ENCODE results near the gene TBC1D22A.

Gene TBC1D22A

GRCh38 chr22:46855681-46856080 lies 93.2 kb downstream of the TBC1D22A start:
- H3K27me3 ChIP-seq (replicated peaks; ENCODE audit: control insufficient read depth, insufficient read depth, low read length, poor library complexity, severe bottlenecking) = no peaks in the 10 kb centered on the region
- no peaks in the 10 kb centered on the region for H3K4me1 ChIP-seq (ENCODE audit: control insufficient read depth, insufficient read depth, low read length, poor library complexity, severe bottlenecking)
- DNase-seq = no peak
- H3K4me3 ChIP-seq (ENCODE audit: insufficient read depth, low read depth, low read length, poor library complexity, severe bottlenecking) = no peak overlapping the region
- no peak overlapping the region for H3K27ac ChIP-seq (ENCODE audit: insufficient read depth, low read length, poor library complexity, severe bottlenecking)
- peaks cover 6% of the 10 kb centered on the region for H3K36me3 ChIP-seq (ENCODE audit: control insufficient read depth, insufficient read depth, low read length)
- no peaks in the 10 kb centered on the region for H3K9me3 ChIP-seq (ENCODE audit: control insufficient read depth, low read length)

DNA sequence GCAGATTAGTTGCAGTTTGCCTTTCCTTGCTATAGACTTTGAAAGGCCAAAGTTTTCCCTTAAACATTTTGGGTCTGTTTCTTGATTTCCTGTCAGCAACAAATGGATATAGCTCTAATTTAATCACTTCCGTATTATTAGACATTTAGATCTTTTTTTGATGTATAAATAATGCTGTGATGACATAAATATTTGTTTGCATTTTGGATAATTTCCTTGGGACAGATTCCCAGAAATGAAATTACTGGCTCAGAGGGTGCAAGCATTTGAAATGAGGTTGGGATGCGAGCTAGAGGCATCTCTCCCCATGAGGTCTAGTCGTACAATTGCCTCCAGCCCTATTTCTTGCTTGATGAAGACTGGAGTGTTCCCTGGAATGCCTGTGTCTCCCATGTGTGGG lies 94.2 kb downstream of the TBC1D22A start:
- no peaks in the 10 kb centered on the region for H3K9me3 ChIP-seq (ENCODE audit: control insufficient read depth, low read length)
- H3K27me3 ChIP-seq (replicated peaks; ENCODE audit: control insufficient read depth, insufficient read depth, low read length, poor library complexity, severe bottlenecking) = no peaks in the 10 kb centered on the region
- peaks cover 6% of the 10 kb centered on the region for H3K36me3 ChIP-seq (ENCODE audit: control insufficient read depth, insufficient read depth, low read length)
- H3K4me3 ChIP-seq (ENCODE audit: insufficient read depth, low read depth, low read length, poor library complexity, severe bottlenecking) = no peak overlapping the region
- no peaks in the 10 kb centered on the region for H3K4me1 ChIP-seq (ENCODE audit: control insufficient read depth, insufficient read depth, low read length, poor library complexity, severe bottlenecking)
- no peak for DNase-seq
- no peak overlapping the region for H3K27ac ChIP-seq (ENCODE audit: insufficient read depth, low read length, poor library complexity, severe bottlenecking)

DNA sequence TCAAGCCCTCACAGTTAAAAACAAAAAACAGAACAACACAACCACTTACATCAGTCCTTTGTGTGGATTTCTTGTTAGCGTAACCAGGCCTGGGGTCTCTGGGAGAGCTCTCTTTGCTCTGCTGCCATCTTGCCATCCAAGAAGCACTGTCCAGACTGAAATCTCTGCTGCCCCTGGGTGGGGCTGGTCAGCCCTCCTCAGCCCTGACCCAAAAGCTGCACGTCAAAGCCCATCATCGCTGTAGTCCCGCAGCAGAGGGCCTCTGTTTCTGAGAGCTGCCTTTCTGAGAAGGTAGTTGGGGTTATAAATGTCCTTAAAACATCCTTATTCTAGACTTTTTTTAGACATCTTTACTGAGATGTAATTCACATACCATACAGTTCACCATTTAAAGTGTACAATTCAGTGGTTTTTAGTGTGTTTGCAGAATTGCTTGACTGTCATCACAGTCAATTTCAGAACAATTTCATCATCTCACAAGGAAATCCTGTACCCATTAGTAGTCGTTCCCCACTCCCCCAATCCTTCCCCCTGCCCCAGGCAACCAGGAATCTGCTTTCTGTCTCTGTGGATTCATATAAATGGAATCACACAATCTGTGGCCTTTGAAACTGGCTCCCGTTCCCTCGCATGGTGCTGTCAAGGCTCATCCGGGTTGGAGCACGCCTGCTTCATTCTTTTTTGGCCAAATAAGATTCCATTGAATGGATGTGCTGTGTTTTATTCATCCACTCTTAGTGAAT lies 94.9 kb downstream of the TBC1D22A start:
- no peak for DNase-seq
- no peaks in the 10 kb centered on the region for H3K9me3 ChIP-seq (ENCODE audit: control insufficient read depth, low read length)
- no peak overlapping the region for H3K4me3 ChIP-seq (ENCODE audit: insufficient read depth, low read depth, low read length, poor library complexity, severe bottlenecking)
- peaks cover 6% of the 10 kb centered on the region for H3K36me3 ChIP-seq (ENCODE audit: control insufficient read depth, insufficient read depth, low read length)
- H3K4me1 ChIP-seq (ENCODE audit: control insufficient read depth, insufficient read depth, low read length, poor library complexity, severe bottlenecking) = no peaks in the 10 kb centered on the region
- H3K27ac ChIP-seq (ENCODE audit: insufficient read depth, low read length, poor library complexity, severe bottlenecking) = no peak overlapping the region
- no peaks in the 10 kb centered on the region for H3K27me3 ChIP-seq (replicated peaks; ENCODE audit: control insufficient read depth, insufficient read depth, low read length, poor library complexity, severe bottlenecking)

GRCh38 chr22:46857885-46858143 lies 95.4 kb downstream of the TBC1D22A start:
- no peak overlapping the region for H3K4me3 ChIP-seq (ENCODE audit: insufficient read depth, low read depth, low read length, poor library complexity, severe bottlenecking)
- no peaks in the 10 kb centered on the region for H3K9me3 ChIP-seq (ENCODE audit: control insufficient read depth, low read length)
- H3K27ac ChIP-seq (ENCODE audit: insufficient read depth, low read length, poor library complexity, severe bottlenecking) = no peak overlapping the region
- no peak for DNase-seq
- H3K27me3 ChIP-seq (replicated peaks; ENCODE audit: control insufficient read depth, insufficient read depth, low read length, poor library complexity, severe bottlenecking) = no peaks in the 10 kb centered on the region
- no peaks in the 10 kb centered on the region for H3K4me1 ChIP-seq (ENCODE audit: control insufficient read depth, insufficient read depth, low read length, poor library complexity, severe bottlenecking)
- peaks cover 6% of the 10 kb centered on the region for H3K36me3 ChIP-seq (ENCODE audit: control insufficient read depth, insufficient read depth, low read length)

- H3K27ac ChIP-seq (ENCODE audit: insufficient read depth, low read length, poor library complexity, severe bottlenecking) = no peak overlapping the region
- H3K27me3 ChIP-seq (replicated peaks; ENCODE audit: control insufficient read depth, insufficient read depth, low read length, poor library complexity, severe bottlenecking) = no peaks in the 10 kb centered on the region
- no peak for DNase-seq
- H3K9me3 ChIP-seq (ENCODE audit: control insufficient read depth, low read length) = no peaks in the 10 kb centered on the region
- no peak overlapping the region for H3K4me3 ChIP-seq (ENCODE audit: insufficient read depth, low read depth, low read length, poor library complexity, severe bottlenecking)
- peaks cover 6% of the 10 kb centered on the region for H3K36me3 ChIP-seq (ENCODE audit: control insufficient read depth, insufficient read depth, low read length)
- H3K4me1 ChIP-seq (ENCODE audit: control insufficient read depth, insufficient read depth, low read length, poor library complexity, severe bottlenecking) = no peaks in the 10 kb centered on the region
Measured at GRCh38 chr22:46858181-46858771, 95.8 kb downstream of the TBC1D22A start.

GRCh38 chr22:46860562-46860961 lies 98.1 kb downstream of the TBC1D22A start:
- Histone ChIP-seq H3K9me3 (ENCODE audit: control insufficient read depth, low read length) (no peaks in the 10 kb centered on the region), H3K27me3 (replicated peaks; ENCODE audit: control insufficient read depth, insufficient read depth, low read length, poor library complexity, severe bottlenecking) (no peaks in the 10 kb centered on the region), H3K27ac (ENCODE audit: insufficient read depth, low read length, poor library complexity, severe bottlenecking) (no peak overlapping the region), H3K4me1 (ENCODE audit: control insufficient read depth, insufficient read depth, low read length, poor library complexity, severe bottlenecking) (no peaks in the 10 kb centered on the region), H3K36me3 (ENCODE audit: control insufficient read depth, insufficient read depth, low read length) (no peaks in the 10 kb centered on the region), H3K4me3 (ENCODE audit: insufficient read depth, low read depth, low read length, poor library complexity, severe bottlenecking) (no peak overlapping the region)
- DNase-seq = no peak

GRCh38 chr22:46861468-46862367 lies 99.3 kb downstream of the TBC1D22A start:
- H3K27me3 ChIP-seq (replicated peaks; ENCODE audit: control insufficient read depth, insufficient read depth, low read length, poor library complexity, severe bottlenecking) = no peaks in the 10 kb centered on the region
- H3K9me3 ChIP-seq (ENCODE audit: control insufficient read depth, low read length) = no peaks in the 10 kb centered on the region
- no peaks in the 10 kb centered on the region for H3K36me3 ChIP-seq (ENCODE audit: control insufficient read depth, insufficient read depth, low read length)
- no peak overlapping the region for H3K4me3 ChIP-seq (ENCODE audit: insufficient read depth, low read depth, low read length, poor library complexity, severe bottlenecking)
- H3K4me1 ChIP-seq (ENCODE audit: control insufficient read depth, insufficient read depth, low read length, poor library complexity, severe bottlenecking) = no peaks in the 10 kb centered on the region
- no peak for DNase-seq
- no peak overlapping the region for H3K27ac ChIP-seq (ENCODE audit: insufficient read depth, low read length, poor library complexity, severe bottlenecking)

DNA sequence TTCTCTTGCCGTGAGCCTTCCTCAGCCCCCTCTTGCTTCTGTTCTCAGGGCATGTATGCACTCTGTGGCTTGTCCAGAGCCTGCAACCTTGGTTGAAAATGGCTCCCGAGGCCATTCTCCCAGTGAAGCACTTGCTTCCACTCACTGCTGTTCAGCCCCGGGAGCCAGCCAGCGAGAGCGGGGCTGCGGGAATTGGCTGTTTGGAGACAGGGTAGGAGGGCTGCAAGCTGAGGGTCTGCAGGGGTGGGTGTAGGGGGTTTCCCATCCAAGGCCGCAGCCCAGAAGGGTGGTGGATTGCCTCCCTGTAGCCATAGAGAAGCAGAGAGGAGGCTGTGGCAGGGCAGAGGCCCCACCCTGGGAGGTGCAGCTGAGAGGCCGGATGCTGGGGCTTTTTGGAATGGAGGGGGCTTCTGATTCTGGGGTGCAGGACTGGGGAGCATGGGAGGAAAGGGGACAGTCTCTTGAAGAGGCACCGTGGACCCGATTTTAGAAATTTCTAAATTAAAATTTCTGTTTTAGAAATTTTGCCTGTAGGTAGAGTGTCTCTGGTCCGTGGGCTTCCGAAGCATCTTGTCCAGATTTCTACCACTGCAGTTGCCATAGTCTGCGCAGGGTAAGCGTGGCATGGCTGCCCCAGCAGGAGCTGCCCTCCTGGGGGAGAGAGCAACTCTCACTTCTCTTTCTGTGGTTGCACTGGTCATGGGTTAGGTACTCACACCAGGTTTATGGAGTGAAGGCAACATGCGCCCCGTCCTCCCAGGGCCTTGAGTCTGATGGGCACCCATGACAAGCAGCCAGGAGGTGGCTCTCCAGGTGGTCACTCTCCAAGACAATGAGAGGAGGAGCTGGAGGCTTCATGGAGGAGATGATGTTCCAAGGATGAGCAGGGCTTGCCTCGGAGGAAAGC lies 100.2 kb downstream of the TBC1D22A start:
- no peak overlapping the region for H3K27ac ChIP-seq (ENCODE audit: insufficient read depth, low read length, poor library complexity, severe bottlenecking)
- no peaks in the 10 kb centered on the region for H3K9me3 ChIP-seq (ENCODE audit: control insufficient read depth, low read length)
- H3K36me3 ChIP-seq (ENCODE audit: control insufficient read depth, insufficient read depth, low read length) = no peaks in the 10 kb centered on the region
- no peaks in the 10 kb centered on the region for H3K27me3 ChIP-seq (replicated peaks; ENCODE audit: control insufficient read depth, insufficient read depth, low read length, poor library complexity, severe bottlenecking)
- no peaks in the 10 kb centered on the region for H3K4me1 ChIP-seq (ENCODE audit: control insufficient read depth, insufficient read depth, low read length, poor library complexity, severe bottlenecking)
- DNase-seq = no peak
- no peak overlapping the region for H3K4me3 ChIP-seq (ENCODE audit: insufficient read depth, low read depth, low read length, poor library complexity, severe bottlenecking)

DNA sequence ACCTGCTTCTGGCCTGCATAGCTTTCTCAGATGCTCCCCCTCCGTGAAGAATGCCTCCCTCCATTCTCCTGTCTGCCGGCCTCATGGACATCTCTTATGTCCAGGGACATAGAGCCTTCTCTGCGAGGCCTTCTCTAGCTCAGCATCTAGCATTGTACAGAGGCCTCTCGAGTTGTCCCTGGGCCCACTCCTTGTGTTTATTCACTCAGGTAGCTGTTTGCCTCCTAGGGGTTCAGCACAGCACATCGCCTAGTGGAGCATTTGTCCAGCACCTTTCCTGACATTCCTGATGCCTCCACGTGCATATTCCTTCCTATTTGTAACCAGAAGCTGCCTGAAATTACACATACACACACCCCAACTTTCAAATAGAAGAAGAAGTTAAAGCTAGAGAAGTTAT lies 101.3 kb downstream of the TBC1D22A start:
- Histone ChIP-seq H3K27ac (ENCODE audit: insufficient read depth, low read length, poor library complexity, severe bottlenecking) (no peak overlapping the region), H3K4me1 (ENCODE audit: control insufficient read depth, insufficient read depth, low read length, poor library complexity, severe bottlenecking) (no peaks in the 10 kb centered on the region), H3K9me3 (ENCODE audit: control insufficient read depth, low read length) (no peaks in the 10 kb centered on the region), H3K36me3 (ENCODE audit: control insufficient read depth, insufficient read depth, low read length) (no peaks in the 10 kb centered on the region), H3K27me3 (replicated peaks; ENCODE audit: control insufficient read depth, insufficient read depth, low read length, poor library complexity, severe bottlenecking) (no peaks in the 10 kb centered on the region), H3K4me3 (ENCODE audit: insufficient read depth, low read depth, low read length, poor library complexity, severe bottlenecking) (no peak overlapping the region)
- no peak for DNase-seq

All from effector memory CD4-positive, alpha-beta T cell (primary cell).